Thyroid gland (tissue), 4 donors: ENCODE results near the gene ERICH6. TPM values are rescaled to one million over a fixed set of nuclear protein-coding genes. Genes with fewer than 3 reads are reported as not detected.
"Not testable (repeated sequence)": the region's sequence is repeated elsewhere in the genome, so short reads cannot be mapped to it uniquely, and the experiment has no call there.

ENCODE experiments used
- DNase-seq, 2 donors: peaks; one replicate each; pipeline ENCODE4 v3.0.0-alpha.2; 2019
- H3K27ac ChIP-seq, 3 donors: fragments of 200-600 bp; sonication (generic); 1 replicate in 2 of 3; 2 replicates in 1 of 3; pipeline ENCODE4 v1.5.1; 2016 to 2019; ENCODE audit warnings: mild to moderate bottlenecking in 1 of 3, moderate library complexity in 1 of 3
- H3K27me3 ChIP-seq: fragments of 200-600 bp; sonication (generic); one replicate; pipeline ENCODE4 v1.5.1; 2019
- H3K36me3 ChIP-seq, 2 donors: fragments of 200-600 bp; sonication (generic); one replicate each; pipeline ENCODE4 v1.5.1; 2016 to 2019
- H3K4me1 ChIP-seq, 2 donors: fragments of 200-600 bp; sonication (generic); one replicate each; pipeline ENCODE4 v1.5.1; 2017 to 2019
- H3K4me3 ChIP-seq, 3 donors: fragments of 200-600 bp; sonication (generic); replicated peaks in 1 of 3; 1 replicate in 2 of 3; 2 replicates in 1 of 3; pipeline ENCODE4 v1.5.1; 2016; ENCODE audit warnings: mild to moderate bottlenecking in 1 of 3
- H3K9me3 ChIP-seq: fragments of 200-600 bp; sonication (generic); one replicate; pipeline ENCODE4 v1.5.1; 2017
- POLR2A ChIP-seq, 2 donors: fragments of 450-650 bp; IDR thresholded peaks; one replicate each; pipeline ENCODE4 v1.6.1; 2017; ENCODE audit warnings: antibody characterized with exemption in 2 of 2, mild to moderate bottlenecking in 2 of 2, moderate library complexity in 1 of 2
- WGBS, 2 donors: methylation state at CpG; one replicate each; pipeline ENCODE4 v1.1.5; 2017; 5-methylcytosine and 5-hydroxymethylcytosine counted together
- intact Hi-C: fragments of 100-400 bp; cut with DNase I; formaldehyde crosslinking; loops from one replicate; pipeline ENCODE4 v1.15.1; 2023
- total RNA-seq, 4 donors: library from RNA; depleted of rRNA; stranded (reverse); fragments of >200 nt; gene quantifications; one replicate each; pipeline ENCODE4 v1.2.3, GENCODE V29; 2016
- TF ChIP-seq, protein P1 (sequence below), 6 experiments: fragments of 200-600 bp in 3 of 6; fragments of 450-650 bp in 3 of 6; sonication (generic) in 3 of 6; IDR thresholded peaks; one replicate each; pipeline ENCODE4 v1.5.1; 2016 to 2019; ENCODE audit warnings: antibody characterized with exemption in 6 of 6, mild to moderate bottlenecking in 2 of 6, inconsistent platforms in 1 of 6, moderate library complexity in 1 of 6

Gene ERICH6
- total RNA-seq, 4 donors from 2014 or later: 0.11 to 0.27 TPM; not detected in 2

DNA sequence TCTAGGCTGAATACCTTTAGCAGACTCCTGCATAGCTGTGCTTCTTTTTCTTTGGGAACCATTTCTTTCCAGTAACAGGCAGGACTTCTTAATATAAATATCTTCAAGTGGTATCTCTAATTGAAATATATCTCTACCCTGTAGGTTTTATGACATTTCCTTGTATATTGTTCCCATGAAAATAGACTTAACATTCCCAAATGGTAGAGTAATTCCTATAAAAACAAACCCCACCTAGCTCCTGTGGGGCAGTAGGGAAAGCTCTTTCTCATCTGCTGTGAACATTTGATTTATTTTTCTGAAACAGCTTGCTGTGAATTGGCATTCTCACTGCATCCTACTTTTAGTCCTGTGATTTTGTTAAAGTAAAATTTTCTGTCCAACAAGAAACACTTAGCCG lies 79.8 kb downstream of the ERICH6 start:
- Histone ChIP-seq H3K4me3 (no peak overlapping the region), H3K27me3 (no peaks in the 10 kb centered on the region), H3K27ac (no peak overlapping the region), H3K9me3 (no peaks in the 10 kb centered on the region), H3K4me1 (no peaks in the 10 kb centered on the region), H3K36me3 (peaks cover 0 to 22% of the 10 kb centered on the region in 2 donors)
- intact Hi-C loops: no loop called here
- WGBS, 2 donors: 95 to 98% methylated on average over 1 of the region's 1 CpG
- TF ChIP-seq, protein P1, sequence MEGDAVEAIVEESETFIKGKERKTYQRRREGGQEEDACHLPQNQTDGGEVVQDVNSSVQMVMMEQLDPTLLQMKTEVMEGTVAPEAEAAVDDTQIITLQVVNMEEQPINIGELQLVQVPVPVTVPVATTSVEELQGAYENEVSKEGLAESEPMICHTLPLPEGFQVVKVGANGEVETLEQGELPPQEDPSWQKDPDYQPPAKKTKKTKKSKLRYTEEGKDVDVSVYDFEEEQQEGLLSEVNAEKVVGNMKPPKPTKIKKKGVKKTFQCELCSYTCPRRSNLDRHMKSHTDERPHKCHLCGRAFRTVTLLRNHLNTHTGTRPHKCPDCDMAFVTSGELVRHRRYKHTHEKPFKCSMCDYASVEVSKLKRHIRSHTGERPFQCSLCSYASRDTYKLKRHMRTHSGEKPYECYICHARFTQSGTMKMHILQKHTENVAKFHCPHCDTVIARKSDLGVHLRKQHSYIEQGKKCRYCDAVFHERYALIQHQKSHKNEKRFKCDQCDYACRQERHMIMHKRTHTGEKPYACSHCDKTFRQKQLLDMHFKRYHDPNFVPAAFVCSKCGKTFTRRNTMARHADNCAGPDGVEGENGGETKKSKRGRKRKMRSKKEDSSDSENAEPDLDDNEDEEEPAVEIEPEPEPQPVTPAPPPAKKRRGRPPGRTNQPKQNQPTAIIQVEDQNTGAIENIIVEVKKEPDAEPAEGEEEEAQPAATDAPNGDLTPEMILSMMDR (IDR thresholded peaks at IDR 0.05): no peak
- no peak for TF ChIP-seq POLR2A (IDR thresholded peaks at IDR 0.05)
- no peak for DNase-seq

DNA sequence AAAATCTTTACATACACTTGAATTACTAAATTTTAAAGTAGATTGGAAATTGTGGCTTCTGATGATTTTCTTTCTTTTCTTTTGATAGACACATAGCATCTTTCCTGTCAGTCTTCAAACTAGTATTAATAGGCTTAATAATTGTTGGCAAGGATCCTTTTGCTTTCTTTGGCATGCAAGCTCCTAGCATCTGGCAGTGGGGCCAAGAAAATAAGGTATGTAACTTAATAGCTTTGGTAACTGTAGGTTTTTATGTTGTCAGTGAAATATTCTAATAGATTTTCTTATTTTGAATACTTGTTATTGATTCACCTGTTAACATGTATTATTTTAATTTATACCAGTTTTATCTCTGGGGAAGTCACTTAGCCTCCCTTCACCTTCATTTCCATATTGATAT lies 80.8 kb downstream of the ERICH6 start:
- H3K36me3 ChIP-seq: peaks cover 0 to 22% of the 10 kb centered on the region in 2 donors
- H3K27ac ChIP-seq, H3K9me3 ChIP-seq, H3K4me1 ChIP-seq, H3K27me3 ChIP-seq, intact Hi-C loops, H3K4me3 ChIP-seq, DNase-seq: not testable (repeated sequence)

DNA sequence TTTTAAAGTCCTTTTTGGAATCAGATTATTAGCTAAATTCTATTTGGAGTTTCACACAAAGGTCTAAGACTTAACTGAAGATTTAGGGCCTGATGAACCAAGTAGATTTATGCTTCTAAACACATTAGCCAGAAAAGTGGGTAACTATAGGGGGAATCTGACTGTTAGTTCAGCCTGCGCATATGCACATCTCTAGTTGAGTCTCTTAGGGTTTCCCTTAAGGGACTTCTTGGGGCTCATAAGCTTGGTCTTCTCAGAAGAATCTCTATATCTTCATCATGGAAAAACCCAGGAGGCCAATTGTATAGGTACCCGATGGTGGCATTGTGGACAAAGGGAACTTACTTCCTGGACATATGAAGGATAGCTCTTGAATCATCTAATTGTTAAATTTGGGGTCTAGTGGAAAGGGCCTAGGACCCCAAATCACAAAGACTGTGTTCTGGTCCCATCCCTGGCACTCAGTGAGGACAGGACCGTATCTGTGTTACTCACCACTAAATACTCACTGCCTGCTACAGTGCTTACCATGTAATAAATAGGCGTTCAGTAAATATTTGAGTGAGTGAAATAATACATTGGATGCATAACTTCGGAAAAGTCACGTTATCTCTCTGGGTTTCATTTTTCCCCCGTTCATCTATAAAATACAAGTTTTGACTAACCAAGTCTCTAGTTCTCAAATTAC lies 83.6 kb downstream of the ERICH6 start:
- TF ChIP-seq POLR2A (IDR thresholded peaks at IDR 0.05): no peak
- TF ChIP-seq, protein P1 (IDR thresholded peaks at IDR 0.05): no peak
- no peak for DNase-seq
- Histone ChIP-seq H3K27me3 (no peaks in the 10 kb centered on the region), H3K4me3 (no peak overlapping the region), H3K36me3 (no peaks in the 10 kb centered on the region), H3K4me1 (no peaks in the 10 kb centered on the region), H3K9me3 (no peaks in the 10 kb centered on the region), H3K27ac (no peak overlapping the region)
- intact Hi-C loops: no loop called here
- WGBS, 2 donors: 92 to 93% methylated on average over 7 of the region's 7 CpGs

DNA sequence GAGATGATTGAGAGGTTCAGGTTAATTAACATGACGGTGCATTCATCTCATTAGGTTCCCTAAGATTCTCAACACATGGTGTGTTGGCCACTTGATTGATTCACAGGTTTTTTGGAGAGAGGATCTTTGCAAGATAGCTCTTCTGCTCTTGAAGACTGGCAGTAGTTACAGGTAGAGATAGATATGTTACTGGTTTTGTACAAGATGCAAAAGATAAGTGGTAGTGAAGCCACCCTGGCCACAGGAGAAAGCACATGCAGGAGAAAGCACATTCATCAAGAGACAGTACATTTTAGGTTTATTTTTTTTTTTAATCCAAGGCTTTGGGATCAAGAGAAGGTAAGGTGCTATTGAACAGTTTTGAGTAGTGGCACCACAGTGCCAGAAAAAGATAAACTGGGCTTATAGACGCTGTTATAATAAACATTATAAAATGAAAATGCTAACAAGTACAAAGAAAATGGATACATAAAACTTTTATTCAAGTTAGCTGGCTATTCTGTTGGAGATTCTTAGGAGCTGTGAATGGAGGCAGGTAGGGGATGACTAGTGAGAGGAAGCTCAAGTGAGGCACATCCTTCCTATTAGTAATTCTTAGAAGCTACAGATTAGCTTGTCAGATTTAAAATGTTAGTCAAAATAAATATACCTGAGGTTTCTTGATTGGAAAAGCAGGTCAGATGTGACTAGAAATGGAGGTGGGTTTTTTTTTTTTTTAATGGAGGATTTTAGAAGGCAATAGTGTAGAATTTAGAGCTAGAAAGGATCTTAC lies 89.8 kb downstream of the ERICH6 start:
- WGBS, 2 donors: 97 to 99% methylated on average over 2 of the region's 2 CpGs

DNA sequence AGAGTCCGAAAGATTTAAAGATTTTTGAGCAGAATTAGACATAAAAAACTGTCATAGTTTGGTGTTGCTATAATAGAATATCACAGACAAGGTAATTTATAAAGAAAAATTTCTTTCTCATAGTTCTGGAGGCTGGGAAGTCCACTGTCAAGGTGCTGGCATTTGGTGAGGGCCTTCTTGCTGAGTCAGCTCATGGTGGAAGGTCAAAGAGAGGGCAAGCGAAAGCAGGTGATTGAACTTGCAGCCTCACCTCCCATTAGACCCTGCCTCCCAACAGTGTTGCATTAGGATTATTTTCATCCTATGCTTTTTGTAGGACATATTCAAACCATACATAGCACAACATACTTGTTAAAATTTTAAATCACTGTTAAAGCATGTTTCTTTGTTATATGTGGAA lies 90.7 kb downstream of the ERICH6 start:
- Histone ChIP-seq H3K27me3 (no peaks in the 10 kb centered on the region), H3K36me3 (peaks cover 0 to 7% of the 10 kb centered on the region in 2 donors), H3K27ac (no peak overlapping the region), H3K4me1 (peaks cover 5 to 6% of the 10 kb centered on the region in 2 donors), H3K4me3 (no peak overlapping the region), H3K9me3 (no peaks in the 10 kb centered on the region)
- TF ChIP-seq, protein P1 (IDR thresholded peaks at IDR 0.05): no peak
- no peak for TF ChIP-seq POLR2A (IDR thresholded peaks at IDR 0.05)
- 97 to 99% methylated on average over 2 of the region's 2 CpGs for WGBS, 2 donors
- intact Hi-C loops: no loop called here
- no peak for DNase-seq

More for the DNA sequence above, 89.8 kb downstream of the ERICH6 start:
- peaks cover 0 to 7% of the 10 kb centered on the region in 2 donors for H3K36me3 ChIP-seq
- DNase-seq: no peak
- H3K27me3 ChIP-seq: no peaks in the 10 kb centered on the region
- H3K27ac ChIP-seq: no peak overlapping the region
- H3K4me1 ChIP-seq: peaks cover 0 to 6% of the 10 kb centered on the region in 2 donors
- no peak overlapping the region for H3K4me3 ChIP-seq
- TF ChIP-seq, protein P1 (IDR thresholded peaks at IDR 0.05): no peak
- no peak for TF ChIP-seq POLR2A (IDR thresholded peaks at IDR 0.05)
- intact Hi-C loops: no loop called here
- H3K9me3 ChIP-seq: no peaks in the 10 kb centered on the region
